GM20000 (cell line): ENCODE data around the gene SMCO4.

Experiments used
- DNase-seq: peaks from one replicate; pipeline ENCODE4 v3.0.0; 2012; ENCODE audit warnings: low spot score
- CTCF ChIP-seq: IDR thresholded peaks from 2 replicates; pipeline ENCODE4 v1.5.1; 2012; ENCODE audit warnings: mild to moderate bottlenecking, control low read depth; ENCODE audit errors: extremely low read depth, missing control alignments

SMCO4 gene

GRCh38 chr11:93542811-93543229, 371 bp downstream of the SMCO4 start:
- no peak for TF ChIP-seq CTCF
- no peak for DNase-seq

- DNase-seq = peak; percentile 79
- TF ChIP-seq CTCF = no peak
Observed at GRCh38 chr11:93541884-93542810, 1.0 kb downstream of the SMCO4 start.

- TF ChIP-seq CTCF = no peak
- DNase-seq = no peak
Observed at GRCh38 chr11:93540896-93541553, 2.2 kb downstream of the SMCO4 start.

GRCh38 chr11:93540337-93540736, 2.9 kb downstream of the SMCO4 start:
- DNase-seq = no peak
- no peak for TF ChIP-seq CTCF

- DNase-seq = no peak
- TF ChIP-seq CTCF = no peak
Observed at GRCh38 chr11:93537767-93538261, 5.4 kb downstream of the SMCO4 start.

GRCh38 chr11:93537049-93537448, 6.1 kb downstream of the SMCO4 start:
- no peak for DNase-seq
- no peak for TF ChIP-seq CTCF
